ENCODE data around the gene SMYD3. TPM values are rescaled to one million over a fixed set of nuclear protein-coding genes. Genes with fewer than 3 reads are reported as not detected.

The SMYD3 gene
- total RNA-seq, 1 donor from 2014 or later = 23.8 TPM

GRCh38 chr1:246437961-246438360 lies 69.1 kb downstream of the SMYD3 start:
- H3K4me3 ChIP-seq (ENCODE audit: low read depth, low read length) = no peak overlapping the region
- no peak for DNase-seq (ENCODE audit: low read depth)
- no peak for TF ChIP-seq CTCF (conservative IDR thresholded peaks at IDR 0.05; ENCODE audit: low read depth, low read length)

- no peak for DNase-seq (ENCODE audit: low read depth)
- H3K4me3 ChIP-seq (ENCODE audit: low read depth, low read length) = no peak overlapping the region
- TF ChIP-seq CTCF (conservative IDR thresholded peaks at IDR 0.05; ENCODE audit: low read depth, low read length) = no peak
Observed at GRCh38 chr1:246435421-246436041, 71.5 kb downstream of the SMYD3 start.

- DNase-seq (ENCODE audit: low read depth) = no peak
- no peak for TF ChIP-seq CTCF (conservative IDR thresholded peaks at IDR 0.05; ENCODE audit: low read depth, low read length)
- no peak overlapping the region for H3K4me3 ChIP-seq (ENCODE audit: low read depth, low read length)
Observed at GRCh38 chr1:246434335-246434734, 72.7 kb downstream of the SMYD3 start.

- TF ChIP-seq CTCF (conservative IDR thresholded peaks at IDR 0.05; ENCODE audit: low read depth, low read length) = no peak
- no peak overlapping the region for H3K4me3 ChIP-seq (ENCODE audit: low read depth, low read length)
- DNase-seq (ENCODE audit: low read depth) = peak; percentile 78
Observed at GRCh38 chr1:246428542-246429308, 78.4 kb downstream of the SMYD3 start.

- TF ChIP-seq CTCF (conservative IDR thresholded peaks at IDR 0.05; ENCODE audit: low read depth, low read length) = no peak
- no peak for DNase-seq (ENCODE audit: low read depth)
- no peak overlapping the region for H3K4me3 ChIP-seq (ENCODE audit: low read depth, low read length)
Observed at GRCh38 chr1:246427611-246428010, 79.5 kb downstream of the SMYD3 start.

- H3K4me3 ChIP-seq (ENCODE audit: low read depth, low read length) = no peak overlapping the region
- no peak for DNase-seq (ENCODE audit: low read depth)
- no peak for TF ChIP-seq CTCF (conservative IDR thresholded peaks at IDR 0.05; ENCODE audit: low read depth, low read length)
Observed at GRCh38 chr1:246425895-246426294, 81.2 kb downstream of the SMYD3 start.
